ENCODE data around the gene CCDC86.
A peak's percentile ranks its signal among the peaks of the same experiment; 100 is the strongest.

Gene CCDC86

GRCh38 chr11:60857378-60858232 is 15.7 kb downstream of the CCDC86 start:
- no peaks in the 10 kb centered on the region for H4K20me1 ChIP-seq (ENCODE audit: control insufficient read depth, insufficient read depth, low read depth, low read length)
- H3K4me2 ChIP-seq (ENCODE audit: low read length) = no peak overlapping the region
- no peak overlapping the region for H3K4me3 ChIP-seq (ENCODE audit: low read length)
- H3K27ac ChIP-seq (ENCODE audit: low read depth, low read length) = no peak overlapping the region
- TF ChIP-seq EZH2phosphoT487 (IDR thresholded peaks at IDR 0.05; ENCODE audit: borderline replicate concordance, low read length) = no peak
- no peak for TF ChIP-seq CTCF (IDR thresholded peaks at IDR 0.05; ENCODE audit: low read depth, low read length, poor library complexity, severe bottlenecking)
- no peaks in the 10 kb centered on the region for H3F3A ChIP-seq (ENCODE audit: control insufficient read depth, insufficient read depth)
- H3K4me1 ChIP-seq (ENCODE audit: control insufficient read depth, low read length) = peaks cover 13% of the 10 kb centered on the region
- H3K9me2 ChIP-seq (replicated peaks; ENCODE audit: control insufficient read depth, low read length) = no peaks in the 10 kb centered on the region
- H3K9me3 ChIP-seq (ENCODE audit: control insufficient read depth, insufficient read depth, low read length) = no peaks in the 10 kb centered on the region
- H3K79me2 ChIP-seq (ENCODE audit: control insufficient read depth, low read length) = no peaks in the 10 kb centered on the region
- peaks cover 4% of the 10 kb centered on the region; the same call in 1 of the 2 replicates for H3K36me3 ChIP-seq (ENCODE audit: control insufficient read depth, low read length)
- no peaks in the 10 kb centered on the region; the same call in 1 of the 2 replicates for H3K27me3 ChIP-seq (ENCODE audit: control insufficient read depth, low read length)

GRCh38 chr11:60858236-60858635 is 16.3 kb downstream of the CCDC86 start:
- Histone ChIP-seq H3K27ac (ENCODE audit: low read depth, low read length) (no peak overlapping the region), H3K27me3 (ENCODE audit: control insufficient read depth, low read length) (no peaks in the 10 kb centered on the region; the same call in 1 of the 2 replicates), H3F3A (ENCODE audit: control insufficient read depth, insufficient read depth) (no peaks in the 10 kb centered on the region), H4K20me1 (ENCODE audit: control insufficient read depth, insufficient read depth, low read depth, low read length) (no peaks in the 10 kb centered on the region), H3K36me3 (ENCODE audit: control insufficient read depth, low read length) (peaks cover 2% of the 10 kb centered on the region; the same call in 1 of the 2 replicates), H3K9me2 (replicated peaks; ENCODE audit: control insufficient read depth, low read length) (no peaks in the 10 kb centered on the region), H3K4me3 (ENCODE audit: low read length) (0 out of 2 replicates have a peak overlapping the region, but pooled peaks have one; percentile 2), H3K4me2 (ENCODE audit: low read length) (peak overlapping the region; percentile 5; the same call in 1 of the 2 replicates), H3K9me3 (ENCODE audit: control insufficient read depth, insufficient read depth, low read length) (no peaks in the 10 kb centered on the region), H3K4me1 (ENCODE audit: control insufficient read depth, low read length) (peaks cover 13% of the 10 kb centered on the region), H3K79me2 (ENCODE audit: control insufficient read depth, low read length) (no peaks in the 10 kb centered on the region)
- TF ChIP-seq CTCF (IDR thresholded peaks at IDR 0.05; ENCODE audit: low read depth, low read length, poor library complexity, severe bottlenecking) (no peak), EZH2phosphoT487 (IDR thresholded peaks at IDR 0.05; ENCODE audit: borderline replicate concordance, low read length) (no peak)

GRCh38 chr11:60858731-60859464 is 17.0 kb downstream of the CCDC86 start:
- Histone ChIP-seq H3K4me3 (ENCODE audit: low read length) (no peak overlapping the region), H3K9me3 (ENCODE audit: control insufficient read depth, insufficient read depth, low read length) (no peaks in the 10 kb centered on the region), H3F3A (ENCODE audit: control insufficient read depth, insufficient read depth) (no peaks in the 10 kb centered on the region), H3K36me3 (ENCODE audit: control insufficient read depth, low read length) (no peaks in the 10 kb centered on the region), H3K27me3 (ENCODE audit: control insufficient read depth, low read length) (no peaks in the 10 kb centered on the region; the same call in 1 of the 2 replicates), H3K9me2 (replicated peaks; ENCODE audit: control insufficient read depth, low read length) (no peaks in the 10 kb centered on the region), H4K20me1 (ENCODE audit: control insufficient read depth, insufficient read depth, low read depth, low read length) (no peaks in the 10 kb centered on the region), H3K79me2 (ENCODE audit: control insufficient read depth, low read length) (no peaks in the 10 kb centered on the region), H3K4me1 (ENCODE audit: control insufficient read depth, low read length) (peaks cover 13% of the 10 kb centered on the region), H3K4me2 (ENCODE audit: low read length) (peak overlapping the region; percentile 5; the same call in 1 of the 2 replicates), H3K27ac (ENCODE audit: low read depth, low read length) (no peak overlapping the region)
- TF ChIP-seq CTCF (IDR thresholded peaks at IDR 0.05; ENCODE audit: low read depth, low read length, poor library complexity, severe bottlenecking) (no peak), EZH2phosphoT487 (IDR thresholded peaks at IDR 0.05; ENCODE audit: borderline replicate concordance, low read length) (no peak)

Measured in DOHH2 (cell line).